K562 (cell line): Measurements from ENCODE around the gene NFATC2. TPM values are rescaled to one million over a fixed set of nuclear protein-coding genes. Genes with fewer than 3 reads are reported as not detected.

Source experiments
- ATAC-seq: fragments of 200-7000 bp; cut with Tn5 transposase; 3 replicates; pipeline ENCODE4 v1.9.1; 2020; ENCODE audit warnings: moderate library complexity
- BruUV-seq: library from RNA; stranded (reverse); fragments of 400-500 nt; replicated peaks from 2 replicates; lab custom pipeline; 2021; lab: Mats Ljungman, UMichigan
- CTCF ChIA-PET: fragments of 300-600 bp; formaldehyde crosslinking; extraction: SDS; loops from one replicate; lab custom pipeline; 2021; ENCODE audit warnings: low intra/inter-chr PET ratio; lab: Yijun Ruan, JAX
- POLR2A ChIA-PET: fragments of 300-600, 350-650 bp; sonication (Branson Sonifier 250); formaldehyde crosslinking; extraction: SDS; loops from one replicate; lab custom pipeline; 2021; ENCODE audit warnings: antibody characterized with exemption, inconsistent platforms; lab: Yijun Ruan, JAX
- DNase-seq, 4 experiments: peaks; one replicate each; pipeline versions ENCODE4 v3.0.0 to v3.0.0-alpha.2; 2011 to 2018; ENCODE audit warnings: low spot score in 3 of 4, mixed read lengths in 3 of 4; ENCODE audit errors: extremely low read depth in 1 of 4
- FAIRE-seq: peaks from 2 replicates; lab custom pipeline; 2011; peaks lifted over from hg19 to GRCh38; lab: Jason Lieb, UNC
- H2AFZ ChIP-seq: 2 replicates; pipeline ENCODE4 v1.6.0; 2011; ENCODE audit warnings: low read depth, low read length, control low read depth, inconsistent platforms
- H3K27ac ChIP-seq: fragments of 200-600 bp; 3 replicates; pipeline ENCODE4 v1.8.0; 2011; ENCODE audit warnings: low read depth, mild to moderate bottlenecking, control low read depth, inconsistent platforms, low read length, moderate library complexity, mixed read lengths; ENCODE audit errors: extremely low read depth
- H3K27me3 ChIP-seq, 2 experiments: fragments of 300-600 bp in 1 of 2; 2 replicates in 1 of 2; 3 replicates in 1 of 2; pipeline versions ENCODE4 v1.6.0 to v1.8.0; 2011; ENCODE audit warnings: inconsistent platforms in 2 of 2, low read length in 2 of 2, mild to moderate bottlenecking in 1 of 2, mixed read lengths in 1 of 2, moderate library complexity in 1 of 2; ENCODE audit not compliant: control insufficient read depth in 2 of 2, insufficient read depth in 2 of 2
- H3K36me3 ChIP-seq: fragments of 300-600 bp; 3 replicates; pipeline ENCODE4 v1.8.0; 2011; ENCODE audit warnings: mild to moderate bottlenecking, low read length, inconsistent platforms; ENCODE audit not compliant: control insufficient read depth, insufficient read depth
- H3K4me1 ChIP-seq, 2 experiments: fragments of 200-600 bp in 1 of 2; replicated peaks in 1 of 2; 2 replicates in 1 of 2; 3 replicates in 1 of 2; pipeline versions ENCODE4 v1.5.1 to v1.8.0; 2011; ENCODE audit warnings: inconsistent platforms in 2 of 2, low read length in 2 of 2, mild to moderate bottlenecking in 1 of 2, mixed read lengths in 1 of 2, moderate library complexity in 1 of 2; ENCODE audit not compliant: control insufficient read depth in 2 of 2, insufficient read depth in 2 of 2
- H3K4me2 ChIP-seq: 2 replicates; pipeline ENCODE4 v1.6.1; 2011; ENCODE audit warnings: low read length, control low read depth, inconsistent platforms, mixed read lengths; ENCODE audit not compliant: insufficient read depth
- H3K4me3 ChIP-seq: fragments of 200-600 bp; sonication (generic), shearing (Covaris generic); 2 replicates; pipeline ENCODE4 v1.5.1; 2016; ENCODE audit warnings: control low read depth, inconsistent platforms
- H3K79me2 ChIP-seq: fragments of 200-600 bp; 3 replicates; pipeline ENCODE4 v1.8.0; 2011; ENCODE audit warnings: low read length, inconsistent platforms; ENCODE audit not compliant: control insufficient read depth, insufficient read depth
- H3K9ac ChIP-seq, 2 experiments: 2 replicates each; pipeline versions ENCODE4 v1.6.0 to v1.6.1; 2011; ENCODE audit warnings: low read depth in 2 of 2, low read length in 2 of 2, control low read depth in 1 of 2, inconsistent platforms in 1 of 2, mild to moderate bottlenecking in 1 of 2, mixed read lengths in 1 of 2; ENCODE audit not compliant: insufficient read depth in 1 of 2
- H3K9me1 ChIP-seq: one replicate; pipeline ENCODE4 v1.6.0; 2011; ENCODE audit warnings: inconsistent platforms, mild to moderate bottlenecking, low read length, moderate library complexity; ENCODE audit not compliant: control insufficient read depth, insufficient read depth
- H3K9me3 ChIP-seq: replicated peaks from 2 replicates; pipeline ENCODE4 v1.5.1; 2011; ENCODE audit warnings: low read depth, low read length, inconsistent platforms; ENCODE audit not compliant: control insufficient read depth, insufficient read depth
- H4K20me1 ChIP-seq: replicated peaks from 2 replicates; pipeline ENCODE4 v1.6.1; 2011; ENCODE audit warnings: low read length, inconsistent platforms, mixed read lengths; ENCODE audit not compliant: control insufficient read depth, insufficient read depth
- ARID2 ChIP-seq: fragments of 450-650 bp; IDR thresholded peaks from 2 replicates; pipeline ENCODE4 v1.6.1; 2017; ENCODE audit warnings: antibody characterized with exemption, mild to moderate bottlenecking
- ATF1 ChIP-seq, 2 experiments: fragments of 450-650 bp in 1 of 2; IDR thresholded peaks; 2 replicates each; pipeline ENCODE4 v1.6.1; 2016; ENCODE audit warnings: missing compliant biosample characterization in 1 of 2, missing genetic modification characterization in 1 of 2
- CBFA2T3 ChIP-seq: fragments of 450-650 bp; IDR thresholded peaks from 2 replicates; pipeline ENCODE4 v1.6.1; 2017
- FOXK2 ChIP-seq, 2 experiments: fragments of 450-650 bp; IDR thresholded peaks in 1 of 2; conservative IDR thresholded peaks in 1 of 2; 2 replicates each; pipeline ENCODE4 v1.6.1; 2016; ENCODE audit warnings: low read depth in 2 of 2, mild to moderate bottlenecking in 1 of 2
- KDM1A ChIP-seq, 2 experiments: fragments of 450-650 bp; IDR thresholded peaks; 2 replicates each; pipeline ENCODE4 v1.6.1; 2016; ENCODE audit warnings: mild to moderate bottlenecking in 2 of 2
- ZKSCAN3 ChIP-seq: fragments of 250-450 bp; sonication (Bioruptor Pico); IDR thresholded peaks from 2 replicates; pipeline ENCODE4 v1.4.0; 2020
- WGBS: fragments of 100-300 bp; shearing (Covaris generic); methylation state at CpG from one replicate; pipeline ENCODE4 v1.1.6; 2016; ENCODE audit warnings: low coverage, mixed read lengths; ENCODE audit not compliant: insufficient coverage; ENCODE audit errors: missing lambda C conversion rate; 5-methylcytosine and 5-hydroxymethylcytosine counted together
- in situ Hi-C: fragments of 300-500 bp; cut with MboI; formaldehyde crosslinking; loops from 4 replicates; pipeline ENCODE4 v1.15.0; 2018; ENCODE audit warnings: inconsistent platforms, mixed read lengths
- intact Hi-C: fragments of 100-400 bp; cut with micrococcal nuclease; formaldehyde crosslinking; loops from 2 replicates; pipeline ENCODE4 v1.14.2; 2022
- polyA plus RNA-seq, 8 experiments: library from polyadenylated mRNA; depleted of rRNA in 4 of 8; stranded (reverse) in 5 of 8; unstranded in 3 of 8; fragments of >200 nt; fragmentation: Nextera tagmentation in 2 of 8; fragmentation: Illumina TruSeq in 1 of 8; extraction: Ambion mirVana in 2 of 8; extraction: Trizol in 1 of 8; gene quantifications; 2 replicates each; pipeline versions ENCODE4 v1.2.1 to v1.2.3, GENCODE V29; 2011 to 2014; ENCODE audit warnings: inconsistent platforms in 1 of 8, missing spikeins in 1 of 8
- total RNA-seq, 7 experiments: library from RNA; depleted of rRNA in 6 of 7; stranded (reverse); fragments of >200 nt in 6 of 7; fragmentation: Illumina TruSeq in 2 of 7; extraction: Trizol in 2 of 7; gene quantifications; 2 replicates each; pipeline versions ENCODE4 v1.2.1 to v1.2.3, GENCODE V29; 2011 to 2021; ENCODE audit warnings: low replicate concordance in 1 of 7

NFATC2 gene
- total and polyA plus RNA-seq, 9 of the 15 experiments (the other 6 are each of a cell fraction or from before 2014, with no cell fraction given), result 1.9 to 11.2 (median 3.0) TPM

- no peak for TF ChIP-seq FOXK2 (conservative IDR thresholded peaks at IDR 0.05 in 1 of 2, IDR thresholded peaks at IDR 0.05 in 1 of 2; ENCODE audit: low read depth in 2 of 2)
- TF ChIP-seq ZKSCAN3 (CRISPR knock-in tag), result no peak
Observed at GRCh38 chr20:51529081-51529681, 13.3 kb downstream of the NFATC2 start (continued).

DNA sequence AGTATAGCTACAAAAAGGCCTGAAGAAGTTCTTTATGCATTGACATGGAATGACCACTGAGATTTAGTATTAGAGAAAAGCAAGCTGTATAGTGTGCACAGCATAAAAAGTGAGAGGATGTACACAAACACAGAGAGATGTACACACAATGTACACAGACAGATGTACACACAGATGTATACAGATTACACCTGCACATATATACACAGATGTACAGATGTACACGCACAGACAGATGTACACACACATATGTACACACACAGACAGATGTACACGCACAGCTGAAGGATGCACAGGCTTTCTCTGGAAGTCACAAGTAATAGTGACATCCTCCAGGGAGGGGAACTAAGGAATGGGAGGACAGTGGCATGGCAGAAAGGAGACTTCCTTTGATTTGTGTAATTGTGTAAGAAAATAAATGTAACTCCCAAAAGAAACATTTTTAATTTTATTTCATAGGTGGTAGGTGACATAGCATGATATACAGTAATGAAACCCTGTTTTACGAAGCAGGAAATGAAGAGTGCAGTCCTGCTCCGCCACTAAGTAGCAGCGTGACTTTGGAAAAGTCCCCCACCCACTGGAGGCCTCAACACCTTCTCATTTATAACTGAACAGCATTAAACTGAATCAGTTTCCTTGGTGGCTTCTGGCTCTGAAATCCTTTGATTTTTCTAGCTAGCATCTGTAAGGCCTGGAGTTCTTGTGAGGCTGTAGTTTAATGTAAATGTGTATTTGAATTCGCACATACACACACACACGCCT lies 14.1 kb downstream of the NFATC2 start:
- no peak for DNase-seq
- no peaks in the 10 kb centered on the region for H3K27me3 ChIP-seq
- BruUV-seq, result no TSS peak
- peak overlapping the region; percentile 46 for H3K4me2 ChIP-seq
- peaks cover 90% of the 10 kb centered on the region for H3K79me2 ChIP-seq
- 44% methylated on average over 7 of the region's 7 CpGs for WGBS
- FAIRE-seq, result no peak
- ATAC-seq, result peak; percentile 32; the same call in 2 of the 3 replicates
- peaks cover 34 to 63% of the 10 kb centered on the region in 2 experiments for H3K4me1 ChIP-seq
- peaks cover 11% of the 10 kb centered on the region; the same call in 1 of the 3 replicates for H3K36me3 ChIP-seq
- in situ Hi-C loops (no loop called here), intact Hi-C loops (no loop called here)
- TF ChIP-seq ATF1 (CRISPR knock-in tag; IDR thresholded peaks at IDR 0.05) (no peak), ATF1 (tag; IDR thresholded peaks at IDR 0.05) (no peak), KDM1A (IDR thresholded peaks at IDR 0.05) (peak in 1 of 2 experiments; percentile 99; a peak in 2 of 4 replicates), CBFA2T3 (peak; percentile 30; the same call in 1 of the 2 replicates), ARID2 (peak; percentile 96)
- ChIA-PET CTCF (no interaction called here), POLR2A (interaction anchor here (0.6 to 1.5 kb wide), 2 partner anchors 8 to 10 kb away, joined by 3 to 4 read pairs; no protein-coding TSS in a partner anchor)
- no peak overlapping the region for H3K4me3 ChIP-seq
- H4K20me1 ChIP-seq, result peaks cover 6% of the 10 kb centered on the region
- peak overlapping the region; percentile 23; the same call in 1 of the 2 replicates for H2AFZ ChIP-seq
- H3K27ac ChIP-seq, result peak overlapping the region; percentile 59
- no peaks in the 10 kb centered on the region for H3K9me3 ChIP-seq
- H3K9ac ChIP-seq, result peak overlapping the region in 1 of 2 experiments; percentile 32; a peak in 2 of 4 replicates
- H3K9me1 ChIP-seq, result no peaks in the 10 kb centered on the region
